ENCODE measurements around the gene TMEM175.
"Not testable (repeated sequence)": the region's sequence is repeated elsewhere in the genome, so short reads cannot be mapped to it uniquely, and the experiment has no call there.

Gene TMEM175

GRCh38 chr4:970046-970745 is 37.9 kb downstream of the TMEM175 start:
- no peak for DNase-seq (ENCODE audit: low read depth in 3 of 3)

- DNase-seq (ENCODE audit: low read depth in 3 of 3) = no peak
These were observed 38.7 kb downstream of the TMEM175 start for GRCh38 chr4:970854-971520.

DNA sequence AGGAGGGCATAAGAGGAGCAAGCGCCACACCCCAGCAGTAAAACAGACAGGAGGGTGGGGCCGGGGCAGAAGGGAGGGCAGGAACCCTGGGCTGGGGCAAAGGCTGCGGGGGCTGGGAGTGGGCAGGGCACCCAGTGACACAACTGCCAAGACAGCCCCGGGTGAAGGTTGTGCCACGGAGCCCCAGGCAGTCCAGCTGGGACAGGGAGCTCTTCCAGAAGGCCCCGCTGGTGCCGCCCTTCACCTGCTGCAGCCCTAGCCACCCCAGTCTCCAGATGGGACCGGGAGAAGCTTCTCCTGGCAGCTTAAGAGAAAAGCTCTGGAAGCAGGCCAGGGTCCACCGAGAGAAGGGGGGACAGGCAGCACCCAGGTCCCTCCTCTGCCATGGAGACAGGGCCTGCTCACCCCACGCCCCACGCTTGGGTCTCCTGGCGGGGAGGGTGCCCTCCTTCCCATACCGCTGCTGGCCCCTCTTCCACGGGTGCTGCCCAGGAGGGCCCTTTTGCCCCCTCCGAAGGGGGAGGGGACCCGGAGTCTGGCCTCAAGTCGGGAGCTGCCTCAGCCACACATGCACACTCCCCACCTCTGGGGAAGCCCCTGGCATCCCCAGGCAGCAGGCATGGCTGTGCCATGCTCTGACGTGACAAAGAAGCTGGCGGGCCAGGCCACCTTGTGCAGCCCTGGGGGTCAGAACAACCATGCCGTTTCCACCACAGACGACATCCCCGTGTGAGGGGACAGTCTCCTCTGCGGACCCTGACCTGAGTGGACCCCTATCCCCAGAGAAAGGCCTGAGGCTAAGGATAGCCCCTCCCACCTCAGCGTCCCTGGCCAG is 39.6 kb downstream of the TMEM175 start:
- DNase-seq (ENCODE audit: low read depth in 3 of 3) = no peak

DNA sequence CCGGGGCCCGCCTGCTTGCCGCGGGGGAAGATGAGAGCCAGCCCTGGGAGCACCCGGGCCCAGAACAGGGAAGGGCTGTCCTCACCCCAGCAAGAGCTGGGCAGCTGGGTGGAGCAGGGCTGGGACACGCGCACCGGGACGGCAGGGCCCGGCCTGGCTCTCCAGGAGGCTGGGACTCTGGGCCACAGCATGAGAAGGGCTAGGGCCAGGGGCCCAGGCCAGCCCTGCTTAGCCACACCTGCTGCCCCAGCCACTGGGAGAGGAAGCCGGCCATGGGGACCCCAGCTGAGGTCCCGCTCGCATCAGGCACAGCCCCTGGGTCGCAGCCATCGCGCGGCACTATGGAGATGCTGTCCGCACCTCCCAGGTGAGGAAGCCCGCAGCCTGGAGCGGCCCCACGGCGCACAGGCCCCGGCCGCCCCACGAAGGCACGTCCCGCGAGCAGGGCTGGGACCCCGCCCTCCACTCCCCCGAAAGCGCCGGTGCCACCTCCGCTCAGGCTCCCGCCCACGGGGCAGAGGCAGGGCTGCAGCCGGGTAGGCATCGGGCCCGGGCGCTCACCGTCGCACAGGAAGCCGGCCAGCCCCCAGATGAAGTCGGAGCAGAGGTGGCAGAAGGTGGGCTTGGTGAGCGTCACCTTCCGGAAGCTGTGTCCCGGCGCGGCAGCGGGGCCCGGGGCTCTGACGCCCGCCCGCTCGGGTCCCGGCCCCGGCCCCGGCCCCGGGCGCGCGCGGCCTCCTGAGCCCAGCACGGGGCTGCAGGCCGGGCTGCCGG is 40.6 kb downstream of the TMEM175 start:
- DNase-seq (ENCODE audit: low read depth in 3 of 3) = peak in 2 of 3 experiments; percentile 19 to 51

GRCh38 chr4:973431-974397 is 41.5 kb downstream of the TMEM175 start, which contains the start of gene DGKQ:
Gene DGKQ (minus strand): TSS chr4:973569. CDS start chr4:973482, 87 bp downstream.
- peak; percentile 74 to 80 (median 78) for DNase-seq (ENCODE audit: low read depth in 3 of 3)

DNA sequence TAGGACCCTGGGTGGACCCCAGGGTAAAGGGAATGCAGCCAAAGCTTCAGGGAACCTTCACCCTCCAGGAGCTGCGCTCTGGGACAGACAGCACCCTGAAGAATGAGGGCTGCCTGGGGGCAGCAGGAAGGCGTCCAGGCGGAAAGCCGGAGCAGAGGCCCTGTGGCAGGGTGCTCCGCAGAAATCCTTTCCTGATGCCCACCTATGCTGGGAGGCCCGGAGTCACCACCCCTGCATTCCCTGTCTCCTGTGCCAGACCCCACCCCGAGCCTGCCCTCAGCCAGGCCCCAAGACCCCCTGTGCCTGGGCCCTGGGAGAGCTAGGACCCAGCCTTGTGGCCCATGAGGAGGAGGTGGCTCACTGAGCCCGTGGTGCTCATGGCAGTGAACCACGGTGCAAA is 42.4 kb downstream of the TMEM175 start:
- DNase-seq (ENCODE audit: low read depth in 3 of 3) = no peak

DNA sequence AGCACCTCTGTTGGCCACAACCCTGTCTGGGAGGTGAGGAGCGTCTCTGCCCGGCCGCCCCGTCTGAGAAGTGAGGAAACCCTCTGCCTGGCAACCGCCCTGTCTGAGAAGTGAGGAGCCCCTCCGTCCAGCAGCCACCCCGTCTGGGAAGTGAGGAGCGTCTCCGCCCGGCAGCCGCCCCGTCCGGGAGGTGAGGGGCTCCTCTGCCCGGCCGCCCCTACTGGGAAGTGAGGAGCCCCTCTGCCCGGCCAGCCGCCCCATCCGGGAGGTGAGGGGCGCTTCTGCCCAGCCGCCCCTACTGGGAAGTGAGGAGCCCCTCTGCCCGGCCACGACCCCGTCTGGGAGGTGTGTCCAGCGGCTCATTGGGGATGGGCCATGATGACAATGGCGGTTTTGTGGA is 43.8 kb downstream of the TMEM175 start:
- DNase-seq (ENCODE audit: low read depth in 3 of 3) = not testable (repeated sequence)

DNA sequence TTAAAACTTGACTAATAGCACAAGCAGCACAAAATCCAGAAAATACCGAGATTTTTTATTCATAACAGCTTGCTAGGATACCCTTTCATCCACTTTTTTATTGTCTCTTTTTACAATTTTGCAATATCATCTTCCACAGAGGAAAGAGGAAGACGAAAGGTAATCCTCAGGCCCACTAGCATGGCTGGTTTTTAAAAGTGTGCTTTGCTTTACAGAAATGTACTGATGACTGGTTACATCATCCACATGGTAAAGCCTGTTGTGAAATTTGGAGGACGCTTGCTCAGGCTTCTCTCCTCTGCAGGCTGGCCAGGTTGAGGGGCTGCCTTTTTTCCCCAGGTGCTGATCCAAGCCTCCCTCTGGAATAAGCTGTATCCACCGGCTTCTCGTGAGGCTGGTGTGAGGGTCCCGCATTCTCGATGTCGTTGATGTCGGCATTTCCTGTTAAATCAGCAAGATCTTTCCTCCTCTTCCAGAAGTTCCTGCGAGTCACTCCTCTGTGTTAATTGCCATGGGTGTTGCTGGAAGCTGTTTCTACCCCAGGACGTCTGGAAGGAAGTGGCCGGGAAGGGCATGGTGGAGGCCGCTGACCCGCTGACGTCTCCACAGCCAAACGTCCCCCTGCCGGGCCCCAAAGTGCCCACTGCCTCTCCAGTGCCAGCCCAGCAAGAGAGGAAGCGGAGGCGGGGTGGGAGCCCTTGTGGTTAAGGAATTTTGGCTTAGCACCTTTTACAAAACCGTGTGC is 46.9 kb downstream of the TMEM175 start:
- no peak for DNase-seq (ENCODE audit: low read depth in 3 of 3)

GRCh38 chr4:982291-982690 is 50.0 kb downstream of the TMEM175 start:
- DNase-seq (ENCODE audit: low read depth in 3 of 3) = no peak

DNA sequence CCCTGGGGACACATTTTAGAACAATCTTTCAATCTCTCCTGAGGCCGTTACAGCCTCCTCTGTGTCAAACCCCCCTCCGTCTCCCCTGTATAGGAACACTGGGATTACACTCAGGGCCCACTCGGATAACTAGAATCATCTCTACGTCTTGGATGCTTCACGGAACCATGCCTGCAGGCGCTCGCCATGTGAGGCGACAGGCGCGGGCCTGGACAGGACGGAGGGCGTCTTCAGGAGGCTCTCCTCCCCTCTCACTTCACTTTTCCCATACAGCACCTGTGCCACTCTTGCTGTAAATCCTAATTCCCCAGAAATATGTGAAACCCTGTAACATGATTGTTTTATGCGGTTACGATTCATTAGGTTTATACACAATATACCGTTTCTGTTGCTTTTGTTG is 50.6 kb downstream of the TMEM175 start:
- no peak for DNase-seq (ENCODE audit: low read depth in 3 of 3)

DNA sequence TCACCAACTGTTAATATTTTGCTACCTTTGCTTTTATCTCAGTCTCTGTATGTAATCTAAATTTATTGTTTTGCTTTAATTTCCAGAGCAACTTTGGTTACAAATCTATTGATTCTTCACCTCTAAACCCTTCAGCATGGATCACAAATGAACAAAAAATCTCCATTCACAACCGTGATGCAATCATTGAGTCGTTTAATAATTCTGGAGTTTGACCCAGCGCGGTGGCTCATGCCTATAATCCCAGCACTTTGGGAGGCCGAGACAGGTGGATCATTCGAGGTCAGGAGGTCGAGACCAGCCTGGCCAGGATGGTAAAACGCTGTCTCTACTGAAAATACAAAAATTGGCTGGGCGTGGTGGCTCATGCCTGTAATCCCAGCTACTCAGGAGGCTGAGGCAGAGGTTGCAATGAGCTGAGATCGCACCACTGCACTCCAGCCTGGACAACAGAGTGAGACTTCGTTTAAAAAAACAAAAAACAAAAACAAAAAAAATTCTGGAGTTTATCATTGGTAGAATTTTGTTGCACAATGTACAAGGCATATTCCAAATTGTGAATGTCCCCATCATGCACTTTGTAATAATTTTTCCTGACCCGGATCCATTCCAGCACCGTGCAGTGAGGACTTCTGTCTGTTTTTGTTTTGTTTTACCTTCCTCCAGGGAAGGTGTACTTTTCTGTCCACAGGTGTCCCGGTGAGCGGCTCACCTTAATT is 52.2 kb downstream of the TMEM175 start:
- no peak for DNase-seq (ENCODE audit: low read depth in 3 of 3)

DNA sequence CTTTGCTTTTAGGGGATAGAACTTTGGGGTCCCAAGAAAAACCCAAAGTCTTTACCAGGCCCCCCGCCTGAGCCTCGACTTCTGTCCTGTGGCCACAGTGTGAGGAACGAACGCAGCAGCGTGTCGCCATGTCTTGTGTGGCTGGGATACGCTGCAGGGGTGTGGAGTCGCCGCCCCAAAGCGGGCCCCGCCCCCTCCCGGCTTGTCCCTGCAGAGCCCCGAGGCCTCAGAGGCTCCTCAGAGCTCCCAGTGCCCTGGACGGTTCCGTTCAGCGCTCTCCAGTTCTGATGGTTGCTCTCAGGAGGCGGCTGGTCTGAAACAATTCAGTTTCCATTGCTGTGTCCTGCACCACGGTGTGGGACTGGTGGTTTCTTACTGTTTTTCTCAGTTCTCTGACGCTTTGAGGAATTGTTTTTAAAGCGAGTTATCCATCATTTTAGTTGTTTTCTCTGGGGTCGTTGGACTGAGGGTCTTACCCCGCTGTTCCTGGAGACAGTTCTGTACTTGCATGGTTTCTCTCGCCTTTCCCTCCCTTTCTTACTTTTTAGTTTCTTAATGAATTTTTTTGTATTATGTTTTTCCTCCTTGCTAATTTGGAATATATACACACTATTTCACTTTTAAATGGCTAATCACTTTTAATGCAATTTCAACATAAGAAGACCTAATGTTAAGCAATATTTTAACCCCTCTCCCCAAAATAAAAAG is 53.0 kb downstream of the TMEM175 start:
- peak; percentile 51 to 82 (median 58) for DNase-seq (ENCODE audit: low read depth in 3 of 3)

GRCh38 chr4:986428-986878 is 54.2 kb downstream of the TMEM175 start:
- DNase-seq (ENCODE audit: low read depth in 3 of 3) = no peak

GRCh38 chr4:986879-987623 is 54.8 kb downstream of the TMEM175 start, which contains the start of gene IDUA:
Gene IDUA (plus strand): TSS chr4:987044. CDS start chr4:987085, 41 bp downstream.
- DNase-seq (ENCODE audit: low read depth in 3 of 3) = peak; percentile 70 to 88 (median 73)

DNA sequence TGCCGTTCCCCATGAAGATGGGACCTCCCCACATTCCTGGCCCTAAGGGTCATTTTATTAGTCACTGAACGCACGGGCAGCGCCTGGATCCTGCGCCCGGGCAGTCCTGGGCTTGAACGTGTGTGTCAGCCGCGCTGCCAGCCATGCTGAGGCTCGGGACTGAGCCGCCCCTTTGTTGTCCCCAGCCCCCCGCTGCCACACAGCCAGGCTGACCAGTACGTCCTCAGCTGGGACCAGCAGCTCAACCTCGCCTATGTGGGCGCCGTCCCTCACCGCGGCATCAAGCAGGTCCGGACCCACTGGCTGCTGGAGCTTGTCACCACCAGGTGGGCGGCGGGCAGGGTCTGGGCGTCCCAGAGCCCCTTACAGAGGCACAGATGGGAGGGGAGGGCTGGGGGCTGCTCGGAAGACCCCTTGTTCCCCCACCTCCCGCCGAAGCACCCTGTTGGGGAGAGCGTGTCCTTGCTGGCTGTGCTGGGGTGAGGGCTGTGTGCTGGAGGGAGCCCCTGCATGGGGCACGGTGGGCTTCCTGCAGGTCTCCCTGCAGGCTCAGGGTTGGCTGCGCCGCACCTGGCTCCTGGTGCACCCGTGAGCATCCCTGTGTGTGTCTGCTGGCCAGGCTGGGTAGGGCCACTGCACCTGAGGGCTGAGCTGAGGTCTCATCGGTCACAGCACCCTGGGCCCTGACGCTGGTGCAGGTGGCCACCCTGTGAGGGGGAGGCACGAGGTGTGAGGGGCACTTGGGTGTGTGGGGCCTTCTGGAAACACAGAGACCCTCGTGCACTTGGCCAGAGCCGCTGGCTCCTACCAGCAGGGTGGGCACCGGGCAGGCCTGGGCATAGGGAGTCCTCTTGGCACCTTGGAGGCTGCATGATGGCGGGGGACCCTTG is 55.6 kb downstream of the TMEM175 start:
- no peak for DNase-seq (ENCODE audit: low read depth in 3 of 3)
